GM12878 (cell line): Measurements from ENCODE around the gene ENOPH1. TPM values are rescaled to one million over a fixed set of nuclear protein-coding genes. Genes with fewer than 3 reads are reported as not detected.

ENCODE experiments used
- ATAC-seq: fragments of 200-7000 bp; cut with Tn5 transposase; 3 replicates; pipeline ENCODE4 v1.9.1; 2020; ENCODE audit warnings: mild to moderate bottlenecking, moderate library complexity
- BruUV-seq: library from RNA; stranded (reverse); fragments of 400-500 nt; replicated peaks from 2 replicates; lab custom pipeline; 2021; lab: Mats Ljungman, UMichigan
- CTCF ChIA-PET: fragments of 300-600 bp; sonication (Branson Sonifier 250); formaldehyde crosslinking; extraction: SDS; loops from one replicate; lab custom pipeline; 2021; ENCODE audit warnings: inconsistent platforms; lab: Yijun Ruan, JAX
- POLR2A ChIA-PET: fragments of 350-600 bp; formaldehyde crosslinking; extraction: SDS; loops from one replicate; lab custom pipeline; 2021; ENCODE audit warnings: inconsistent platforms; lab: Charles Lee
- RAD21 ChIA-PET: fragments of 300-600 bp; sonication (Branson Sonifier 250); formaldehyde crosslinking; loops from one replicate; lab custom pipeline; 2023; ENCODE audit warnings: antibody characterized with exemption; ENCODE audit not compliant: unreplicated experiment; lab: Charles Lee
- SMC1A ChIA-PET: fragments of 300-600 bp; sonication (Branson Sonifier 250); formaldehyde crosslinking; loops from one replicate; lab custom pipeline; 2023; ENCODE audit not compliant: unreplicated experiment, uncharacterized antibody; lab: Charles Lee
- DNase-seq: peaks from one replicate; pipeline ENCODE4 v3.0.0-alpha.2; 2011; ENCODE audit warnings: low read depth, low spot score
- FAIRE-seq: peaks from 3 replicates; lab custom pipeline; 2011; peaks lifted over from hg19 to GRCh38; lab: Jason Lieb, UNC
- H2AFZ ChIP-seq: 2 replicates; pipeline ENCODE4 v1.6.0; 2011; ENCODE audit warnings: low read depth, low read length, control low read depth; ENCODE audit not compliant: control insufficient read depth
- H3K27ac ChIP-seq: 2 replicates; pipeline ENCODE4 v1.5.1; 2011; ENCODE audit warnings: control low read depth; ENCODE audit not compliant: control insufficient read depth, insufficient read depth
- H3K27me3 ChIP-seq, 2 experiments: replicated peaks in 1 of 2; 2 replicates each; pipeline versions ENCODE4 v1.6.0 to v1.6.1; 2011; ENCODE audit warnings: low read length in 1 of 2; ENCODE audit not compliant: control insufficient read depth in 2 of 2, insufficient read depth in 2 of 2
- H3K36me3 ChIP-seq, 2 experiments: 2 replicates each; pipeline ENCODE4 v1.5.1; 2011; ENCODE audit warnings: low read length in 1 of 2; ENCODE audit not compliant: control insufficient read depth in 2 of 2, insufficient read depth in 2 of 2
- H3K4me1 ChIP-seq: 2 replicates; pipeline ENCODE4 v1.6.1; 2011; ENCODE audit warnings: mild to moderate bottlenecking, low read length, moderate library complexity, mixed read lengths; ENCODE audit not compliant: control insufficient read depth, insufficient read depth
- H3K4me2 ChIP-seq: 2 replicates; pipeline ENCODE4 v1.6.0; 2011; ENCODE audit warnings: control low read depth; ENCODE audit not compliant: control insufficient read depth, insufficient read depth
- H3K4me3 ChIP-seq: fragments of 200-600 bp; sonication (generic); 2 replicates; pipeline ENCODE4 v1.5.1; 2016
- H3K79me2 ChIP-seq: 2 replicates; pipeline ENCODE4 v1.6.0; 2011; ENCODE audit warnings: low read length; ENCODE audit not compliant: control insufficient read depth, insufficient read depth
- H3K9ac ChIP-seq: 2 replicates; pipeline ENCODE4 v1.8.0; 2011; ENCODE audit warnings: low read length, control low read depth, mixed read lengths; ENCODE audit not compliant: control insufficient read depth, insufficient read depth
- H3K9me3 ChIP-seq: replicated peaks from 3 replicates; pipeline ENCODE4 v1.5.1; 2011; ENCODE audit warnings: mild to moderate bottlenecking, low read length; ENCODE audit not compliant: control insufficient read depth, insufficient read depth
- H4K20me1 ChIP-seq: 2 replicates; pipeline ENCODE4 v1.6.0; 2011; ENCODE audit not compliant: control insufficient read depth, insufficient read depth
- FOS ChIP-seq: IDR thresholded peaks from 3 replicates; pipeline ENCODE4 v1.6.1; 2011; ENCODE audit warnings: borderline replicate concordance; ENCODE audit not compliant: insufficient read length; ENCODE audit errors: extremely low read depth
- FOXM1 ChIP-seq: IDR thresholded peaks from 2 replicates; pipeline ENCODE4 v1.6.1; 2012; ENCODE audit warnings: low read depth, mild to moderate bottlenecking, inconsistent platforms, low read length, moderate library complexity
- PML ChIP-seq: IDR thresholded peaks from 2 replicates; pipeline ENCODE4 v1.6.1; 2012; ENCODE audit warnings: low read length, inconsistent platforms
- SMAD5 ChIP-seq: IDR thresholded peaks from 2 replicates; pipeline ENCODE4 v1.6.1; 2016; ENCODE audit warnings: antibody characterized with exemption, low read depth
- SPI1 ChIP-seq: IDR thresholded peaks from 2 replicates; pipeline ENCODE4 v1.6.1; 2011; ENCODE audit warnings: low read depth, mild to moderate bottlenecking, low read length, moderate library complexity, borderline replicate concordance; ENCODE audit not compliant: insufficient read depth
- TBL1XR1 ChIP-seq: IDR thresholded peaks from 2 replicates; pipeline ENCODE4 v1.6.1; 2012; ENCODE audit warnings: low read depth, low read length, improper control_type of control experiment
- YY1 ChIP-seq: IDR thresholded peaks from 2 replicates; pipeline ENCODE4 v1.6.1; 2011; ENCODE audit warnings: low read depth, mild to moderate bottlenecking, low read length
- WGBS: methylation state at CpG from one replicate; pipeline ENCODE4 v1.1.6; 2016; ENCODE audit warnings: low lambda C conversion rate; ENCODE audit not compliant: insufficient replicate concordance, insufficient coverage; ENCODE audit errors: missing lambda C conversion rate; 5-methylcytosine and 5-hydroxymethylcytosine counted together
- in situ Hi-C: fragments of 300-500 bp; cut with MboI; formaldehyde crosslinking; loops from 9 replicates; pipeline ENCODE4 v1.14.3; 2018; ENCODE audit warnings: mixed read lengths
- intact Hi-C: fragments of 100-400 bp; cut with micrococcal nuclease; formaldehyde crosslinking; loops from one replicate; pipeline ENCODE4 v1.14.2; 2022; ENCODE audit not compliant: unreplicated experiment
- polyA plus RNA-seq, 11 experiments: library from polyadenylated mRNA; depleted of rRNA in 4 of 11; unstranded in 6 of 11; stranded (reverse) in 5 of 11; fragments of >200 nt; fragmentation: Nextera tagmentation in 4 of 11; fragmentation: Illumina TruSeq in 1 of 11; extraction: Ambion mirVana in 4 of 11; extraction: Trizol in 1 of 11; gene quantifications; 1 replicate in 1 of 11; 2 replicates in 10 of 11; pipeline versions ENCODE4 v1.2.1 to v1.2.3, GENCODE V29; 2011 to 2016; ENCODE audit warnings: inconsistent platforms in 2 of 11, missing spikeins in 2 of 11, low read depth in 1 of 11
- total RNA-seq, 4 experiments: library from RNA; depleted of rRNA in 3 of 4; stranded (reverse); fragments of >200 nt in 3 of 4; fragmentation: Illumina TruSeq in 1 of 4; extraction: Trizol in 1 of 4; gene quantifications; 2 replicates each; pipeline versions ENCODE4 v1.2.1 to v1.2.3, GENCODE V29; 2013 to 2021
- TF ChIP-seq, protein P1 (sequence below): fragments of 450-650 bp; IDR thresholded peaks from 2 replicates; pipeline ENCODE4 v1.6.1; 2017; ENCODE audit warnings: mild to moderate bottlenecking, moderate library complexity
- TF ChIP-seq, protein P2 (sequence below): IDR thresholded peaks from 2 replicates; pipeline ENCODE4 v1.6.1; 2012; ENCODE audit warnings: low read depth, low read length, improper control_type of control experiment
- TF ChIP-seq, protein P3 (sequence below): fragments of 450-650 bp; IDR thresholded peaks from 2 replicates; pipeline ENCODE4 v1.6.1; 2018; ENCODE audit warnings: mild to moderate bottlenecking, low read depth, moderate library complexity; ENCODE audit not compliant: partially characterized antibody
- TF ChIP-seq, protein P4 (sequence below): IDR thresholded peaks from 2 replicates; pipeline ENCODE4 v1.6.1; 2012; ENCODE audit warnings: mild to moderate bottlenecking, low read depth, low read length

Gene ENOPH1
- total and polyA plus RNA-seq, 10 of the 15 experiments (the other 5 are each of a cell fraction or from before 2014, with no cell fraction given): 24.4 to 83.6 (median 46.7) TPM

DNA sequence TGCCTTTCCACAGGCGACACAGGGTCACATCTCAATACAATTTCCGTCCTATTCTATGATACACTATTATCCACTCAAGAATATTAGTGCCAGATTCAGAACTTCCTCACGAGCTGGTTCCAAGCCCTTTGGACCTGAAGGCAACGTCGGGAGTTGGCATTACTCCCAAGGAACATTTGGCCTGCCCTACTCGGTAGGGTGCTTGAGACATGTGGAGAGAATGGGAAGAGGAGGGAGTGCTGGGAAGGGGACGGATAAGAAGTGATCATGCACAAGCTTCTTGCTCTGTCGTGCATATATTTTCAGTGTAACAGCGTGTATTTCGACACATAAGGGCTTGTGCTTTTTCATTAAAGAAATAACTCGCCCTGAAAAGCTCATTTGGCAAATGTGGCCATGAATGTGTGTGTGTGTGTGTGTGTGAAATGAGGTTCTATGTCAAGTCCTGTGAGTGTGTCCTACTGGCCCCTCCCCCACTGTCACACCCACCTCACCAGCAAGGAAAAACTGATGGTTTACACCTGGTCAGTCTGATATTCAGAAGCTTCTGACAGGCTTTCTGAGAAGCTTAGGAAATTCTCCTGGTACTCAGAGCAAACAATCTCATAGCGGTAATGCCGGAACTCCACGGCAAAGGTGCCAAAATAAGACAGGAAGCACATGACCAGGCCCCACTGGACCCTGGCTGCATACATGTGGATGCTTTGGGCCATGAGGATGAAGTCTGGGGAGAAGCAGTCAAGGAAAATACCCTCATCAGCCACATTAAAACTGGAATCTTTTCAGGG is 54.8 kb downstream of the ENOPH1 start:
- Histone ChIP-seq H2AFZ (no peak overlapping the region), H3K79me2 (no peaks in the 10 kb centered on the region), H3K27ac (no peak overlapping the region), H3K4me3 (no peak overlapping the region), H3K27me3 (no peaks in the 10 kb centered on the region; a peak in 1 of 4 replicates), H3K36me3 (no peaks in the 10 kb centered on the region), H4K20me1 (no peaks in the 10 kb centered on the region), H3K4me2 (no peak overlapping the region), H3K9ac (no peak overlapping the region), H3K4me1 (no peaks in the 10 kb centered on the region), H3K9me3 (no peaks in the 10 kb centered on the region)
- POLR2A ChIA-PET: no interaction called here
- RAD21 ChIA-PET: no interaction called here
- SMC1A ChIA-PET: interaction anchor here (0.6 to 1.0 kb wide), 3 partner anchors 12 to 365 kb away, joined by 3 read pairs; no protein-coding TSS in a partner anchor
- CTCF ChIA-PET: interaction anchor here (1.0 kb wide), 1 partner anchor 254 kb away, joined by 3 read pairs; no protein-coding TSS in a partner anchor
- 92% methylated on average over 14 of the region's 14 CpGs for WGBS
- FAIRE-seq (no peak), DNase-seq (no peak), ATAC-seq (no peak)
- BruUV-seq: no TSS peak
- in situ Hi-C loops (no loop called here), intact Hi-C loops (no loop called here)
- no peak for TF ChIP-seq TBL1XR1
- TF ChIP-seq SMAD5: no peak
- TF ChIP-seq PML: no peak
- TF ChIP-seq SPI1: no peak
- TF ChIP-seq YY1: no peak
- TF ChIP-seq FOS: no peak
- TF ChIP-seq FOXM1: no peak
- TF ChIP-seq, protein P1, sequence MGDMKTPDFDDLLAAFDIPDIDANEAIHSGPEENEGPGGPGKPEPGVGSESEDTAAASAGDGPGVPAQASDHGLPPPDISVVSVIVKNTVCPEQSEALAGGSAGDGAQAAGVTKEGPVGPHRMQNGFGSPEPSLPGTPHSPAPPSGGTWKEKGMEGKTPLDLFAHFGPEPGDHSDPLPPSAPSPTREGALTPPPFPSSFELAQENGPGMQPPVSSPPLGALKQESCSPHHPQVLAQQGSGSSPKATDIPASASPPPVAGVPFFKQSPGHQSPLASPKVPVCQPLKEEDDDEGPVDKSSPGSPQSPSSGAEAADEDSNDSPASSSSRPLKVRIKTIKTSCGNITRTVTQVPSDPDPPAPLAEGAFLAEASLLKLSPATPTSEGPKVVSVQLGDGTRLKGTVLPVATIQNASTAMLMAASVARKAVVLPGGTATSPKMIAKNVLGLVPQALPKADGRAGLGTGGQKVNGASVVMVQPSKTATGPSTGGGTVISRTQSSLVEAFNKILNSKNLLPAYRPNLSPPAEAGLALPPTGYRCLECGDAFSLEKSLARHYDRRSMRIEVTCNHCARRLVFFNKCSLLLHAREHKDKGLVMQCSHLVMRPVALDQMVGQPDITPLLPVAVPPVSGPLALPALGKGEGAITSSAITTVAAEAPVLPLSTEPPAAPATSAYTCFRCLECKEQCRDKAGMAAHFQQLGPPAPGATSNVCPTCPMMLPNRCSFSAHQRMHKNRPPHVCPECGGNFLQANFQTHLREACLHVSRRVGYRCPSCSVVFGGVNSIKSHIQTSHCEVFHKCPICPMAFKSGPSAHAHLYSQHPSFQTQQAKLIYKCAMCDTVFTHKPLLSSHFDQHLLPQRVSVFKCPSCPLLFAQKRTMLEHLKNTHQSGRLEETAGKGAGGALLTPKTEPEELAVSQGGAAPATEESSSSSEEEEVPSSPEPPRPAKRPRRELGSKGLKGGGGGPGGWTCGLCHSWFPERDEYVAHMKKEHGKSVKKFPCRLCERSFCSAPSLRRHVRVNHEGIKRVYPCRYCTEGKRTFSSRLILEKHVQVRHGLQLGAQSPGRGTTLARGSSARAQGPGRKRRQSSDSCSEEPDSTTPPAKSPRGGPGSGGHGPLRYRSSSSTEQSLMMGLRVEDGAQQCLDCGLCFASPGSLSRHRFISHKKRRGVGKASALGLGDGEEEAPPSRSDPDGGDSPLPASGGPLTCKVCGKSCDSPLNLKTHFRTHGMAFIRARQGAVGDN: no peak
- TF ChIP-seq, protein P2, sequence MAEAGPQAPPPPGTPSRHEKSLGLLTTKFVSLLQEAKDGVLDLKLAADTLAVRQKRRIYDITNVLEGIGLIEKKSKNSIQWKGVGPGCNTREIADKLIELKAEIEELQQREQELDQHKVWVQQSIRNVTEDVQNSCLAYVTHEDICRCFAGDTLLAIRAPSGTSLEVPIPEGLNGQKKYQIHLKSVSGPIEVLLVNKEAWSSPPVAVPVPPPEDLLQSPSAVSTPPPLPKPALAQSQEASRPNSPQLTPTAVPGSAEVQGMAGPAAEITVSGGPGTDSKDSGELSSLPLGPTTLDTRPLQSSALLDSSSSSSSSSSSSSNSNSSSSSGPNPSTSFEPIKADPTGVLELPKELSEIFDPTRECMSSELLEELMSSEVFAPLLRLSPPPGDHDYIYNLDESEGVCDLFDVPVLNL: no peak
- TF ChIP-seq, protein P3, sequence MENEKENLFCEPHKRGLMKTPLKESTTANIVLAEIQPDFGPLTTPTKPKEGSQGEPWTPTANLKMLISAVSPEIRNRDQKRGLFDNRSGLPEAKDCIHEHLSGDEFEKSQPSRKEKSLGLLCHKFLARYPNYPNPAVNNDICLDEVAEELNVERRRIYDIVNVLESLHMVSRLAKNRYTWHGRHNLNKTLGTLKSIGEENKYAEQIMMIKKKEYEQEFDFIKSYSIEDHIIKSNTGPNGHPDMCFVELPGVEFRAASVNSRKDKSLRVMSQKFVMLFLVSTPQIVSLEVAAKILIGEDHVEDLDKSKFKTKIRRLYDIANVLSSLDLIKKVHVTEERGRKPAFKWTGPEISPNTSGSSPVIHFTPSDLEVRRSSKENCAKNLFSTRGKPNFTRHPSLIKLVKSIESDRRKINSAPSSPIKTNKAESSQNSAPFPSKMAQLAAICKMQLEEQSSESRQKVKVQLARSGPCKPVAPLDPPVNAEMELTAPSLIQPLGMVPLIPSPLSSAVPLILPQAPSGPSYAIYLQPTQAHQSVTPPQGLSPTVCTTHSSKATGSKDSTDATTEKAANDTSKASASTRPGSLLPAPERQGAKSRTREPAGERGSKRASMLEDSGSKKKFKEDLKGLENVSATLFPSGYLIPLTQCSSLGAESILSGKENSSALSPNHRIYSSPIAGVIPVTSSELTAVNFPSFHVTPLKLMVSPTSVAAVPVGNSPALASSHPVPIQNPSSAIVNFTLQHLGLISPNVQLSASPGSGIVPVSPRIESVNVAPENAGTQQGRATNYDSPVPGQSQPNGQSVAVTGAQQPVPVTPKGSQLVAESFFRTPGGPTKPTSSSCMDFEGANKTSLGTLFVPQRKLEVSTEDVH: no peak
- TF ChIP-seq, protein P4, sequence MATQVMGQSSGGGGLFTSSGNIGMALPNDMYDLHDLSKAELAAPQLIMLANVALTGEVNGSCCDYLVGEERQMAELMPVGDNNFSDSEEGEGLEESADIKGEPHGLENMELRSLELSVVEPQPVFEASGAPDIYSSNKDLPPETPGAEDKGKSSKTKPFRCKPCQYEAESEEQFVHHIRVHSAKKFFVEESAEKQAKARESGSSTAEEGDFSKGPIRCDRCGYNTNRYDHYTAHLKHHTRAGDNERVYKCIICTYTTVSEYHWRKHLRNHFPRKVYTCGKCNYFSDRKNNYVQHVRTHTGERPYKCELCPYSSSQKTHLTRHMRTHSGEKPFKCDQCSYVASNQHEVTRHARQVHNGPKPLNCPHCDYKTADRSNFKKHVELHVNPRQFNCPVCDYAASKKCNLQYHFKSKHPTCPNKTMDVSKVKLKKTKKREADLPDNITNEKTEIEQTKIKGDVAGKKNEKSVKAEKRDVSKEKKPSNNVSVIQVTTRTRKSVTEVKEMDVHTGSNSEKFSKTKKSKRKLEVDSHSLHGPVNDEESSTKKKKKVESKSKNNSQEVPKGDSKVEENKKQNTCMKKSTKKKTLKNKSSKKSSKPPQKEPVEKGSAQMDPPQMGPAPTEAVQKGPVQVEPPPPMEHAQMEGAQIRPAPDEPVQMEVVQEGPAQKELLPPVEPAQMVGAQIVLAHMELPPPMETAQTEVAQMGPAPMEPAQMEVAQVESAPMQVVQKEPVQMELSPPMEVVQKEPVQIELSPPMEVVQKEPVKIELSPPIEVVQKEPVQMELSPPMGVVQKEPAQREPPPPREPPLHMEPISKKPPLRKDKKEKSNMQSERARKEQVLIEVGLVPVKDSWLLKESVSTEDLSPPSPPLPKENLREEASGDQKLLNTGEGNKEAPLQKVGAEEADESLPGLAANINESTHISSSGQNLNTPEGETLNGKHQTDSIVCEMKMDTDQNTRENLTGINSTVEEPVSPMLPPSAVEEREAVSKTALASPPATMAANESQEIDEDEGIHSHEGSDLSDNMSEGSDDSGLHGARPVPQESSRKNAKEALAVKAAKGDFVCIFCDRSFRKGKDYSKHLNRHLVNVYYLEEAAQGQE: no peak
